ENCODE results near the gene GTF2H4.
"Not testable (repeated sequence)": the region's sequence is repeated elsewhere in the genome, so short reads cannot be mapped to it uniquely, and the experiment has no call there.

The GTF2H4 gene

GRCh38 chr6:30907758-30908591 is at the start of gene GTF2H4:
TSS of gene GTF2H4 (plus strand) at chr6:30908207.
- DNase-seq (ENCODE audit: low read depth), result peak; percentile 87

- DNase-seq (ENCODE audit: low read depth), result not testable (repeated sequence)
Measured at GRCh38 chr6:30859726-30860125, 48.3 kb upstream of the GTF2H4 start.

GRCh38 chr6:30861257-30862048 is 46.6 kb upstream of the GTF2H4 start:
- no peak for DNase-seq (ENCODE audit: low read depth)

- DNase-seq (ENCODE audit: low read depth), result no peak
Measured at GRCh38 chr6:30862156-30862875, 45.7 kb upstream of the GTF2H4 start.

- DNase-seq (ENCODE audit: low read depth), result no peak
Measured at GRCh38 chr6:30864325-30864724, 43.7 kb upstream of the GTF2H4 start.

- not testable (repeated sequence) for DNase-seq (ENCODE audit: low read depth)
Measured at GRCh38 chr6:30869241-30869749, 38.7 kb upstream of the GTF2H4 start.

DNA sequence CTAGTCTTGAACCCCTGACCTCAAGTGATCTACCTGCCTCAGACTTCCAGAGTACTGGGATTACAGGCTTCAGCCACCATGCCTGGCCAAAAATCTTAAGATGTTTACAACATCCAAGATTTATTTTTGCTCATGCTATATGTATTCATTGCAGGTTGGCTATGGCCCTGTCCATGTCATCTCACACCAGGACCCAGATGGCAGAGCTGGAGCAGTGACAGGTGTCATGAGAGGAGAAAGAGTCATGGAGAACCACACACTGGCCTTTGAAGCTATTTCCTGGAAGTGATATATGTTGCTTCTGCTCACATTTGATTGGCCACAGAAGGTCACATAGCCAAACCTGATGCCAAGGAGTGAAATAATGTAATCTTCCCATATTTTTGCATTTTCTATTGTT is 37.5 kb upstream of the GTF2H4 start:
- no peak for DNase-seq (ENCODE audit: low read depth)

- no peak for DNase-seq (ENCODE audit: low read depth)
Measured at GRCh38 chr6:30871592-30872183, 36.3 kb upstream of the GTF2H4 start.

DNA sequence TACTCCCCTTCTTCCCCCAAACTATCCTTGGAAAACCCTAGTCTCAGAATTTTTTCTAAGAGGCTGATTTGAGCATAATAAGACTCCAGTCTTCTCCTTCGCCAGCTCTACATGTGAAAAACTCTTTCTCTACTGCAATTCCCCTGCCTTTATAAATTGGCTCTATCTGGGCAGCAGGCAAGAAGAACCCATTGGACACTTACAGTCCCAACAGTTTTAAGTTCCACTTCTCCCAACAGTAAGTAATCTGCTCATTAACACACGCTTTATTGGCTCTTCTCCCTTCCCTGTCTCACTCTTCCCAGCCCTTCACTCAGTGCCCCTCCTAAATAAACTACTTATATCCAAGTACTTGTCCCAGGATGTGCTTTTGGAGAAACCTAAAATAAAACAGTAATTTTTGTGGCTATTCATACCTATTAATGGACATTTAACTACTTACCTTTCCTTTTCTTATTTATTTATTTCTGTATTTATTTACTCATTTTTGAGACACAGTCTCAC is 34.8 kb upstream of the GTF2H4 start:
- DNase-seq (ENCODE audit: low read depth), result no peak

- DNase-seq (ENCODE audit: low read depth), result not testable (repeated sequence)
Measured at GRCh38 chr6:30873795-30874194, 34.2 kb upstream of the GTF2H4 start.

GRCh38 chr6:30875244-30876038 is 32.6 kb upstream of the GTF2H4 start:
- DNase-seq (ENCODE audit: low read depth), result no peak

- DNase-seq (ENCODE audit: low read depth), result no peak
Measured at GRCh38 chr6:30876039-30876730, 31.8 kb upstream of the GTF2H4 start.

DNA sequence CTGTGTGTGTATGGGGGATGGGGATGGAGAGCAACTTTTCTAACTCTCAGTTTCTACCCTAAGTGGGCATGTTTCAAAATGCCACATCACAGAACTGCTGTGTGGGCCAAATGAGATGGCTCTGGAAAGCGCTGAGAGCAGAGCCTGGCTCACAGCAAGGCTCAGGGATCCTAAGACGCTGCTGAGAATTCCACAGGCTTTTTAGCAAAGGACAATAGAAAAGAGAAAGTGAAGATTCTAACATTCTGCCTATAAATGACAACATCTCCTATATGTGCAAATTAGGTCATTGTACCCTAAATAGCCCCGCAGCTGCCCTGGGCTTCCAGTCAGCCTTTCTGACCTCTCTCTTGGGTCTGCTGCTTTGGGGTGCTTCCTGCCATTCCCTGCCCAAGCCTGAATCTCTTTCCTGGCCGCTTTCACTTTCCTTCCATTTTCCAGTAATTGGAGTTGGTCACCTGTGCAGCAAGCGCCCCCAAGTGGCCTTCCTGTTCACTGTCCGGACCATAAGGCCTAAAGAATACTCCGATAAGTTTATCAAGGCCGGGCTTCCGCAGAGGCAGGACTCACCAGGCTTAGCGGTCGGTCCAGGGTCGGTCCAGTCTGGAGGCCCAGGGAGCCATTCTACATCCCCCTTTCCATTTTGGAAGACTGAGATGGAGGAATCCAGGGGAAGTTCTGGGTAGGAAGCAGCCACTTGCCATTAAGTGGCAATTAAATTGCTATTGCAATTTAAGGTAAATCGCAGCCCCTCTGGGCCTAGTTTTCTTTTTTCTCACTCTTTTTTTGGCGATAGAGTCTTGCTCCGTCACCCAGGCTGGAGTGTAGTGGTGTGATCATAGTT is 30.4 kb upstream of the GTF2H4 start:
- DNase-seq (ENCODE audit: low read depth), result peak; percentile 45

DNA sequence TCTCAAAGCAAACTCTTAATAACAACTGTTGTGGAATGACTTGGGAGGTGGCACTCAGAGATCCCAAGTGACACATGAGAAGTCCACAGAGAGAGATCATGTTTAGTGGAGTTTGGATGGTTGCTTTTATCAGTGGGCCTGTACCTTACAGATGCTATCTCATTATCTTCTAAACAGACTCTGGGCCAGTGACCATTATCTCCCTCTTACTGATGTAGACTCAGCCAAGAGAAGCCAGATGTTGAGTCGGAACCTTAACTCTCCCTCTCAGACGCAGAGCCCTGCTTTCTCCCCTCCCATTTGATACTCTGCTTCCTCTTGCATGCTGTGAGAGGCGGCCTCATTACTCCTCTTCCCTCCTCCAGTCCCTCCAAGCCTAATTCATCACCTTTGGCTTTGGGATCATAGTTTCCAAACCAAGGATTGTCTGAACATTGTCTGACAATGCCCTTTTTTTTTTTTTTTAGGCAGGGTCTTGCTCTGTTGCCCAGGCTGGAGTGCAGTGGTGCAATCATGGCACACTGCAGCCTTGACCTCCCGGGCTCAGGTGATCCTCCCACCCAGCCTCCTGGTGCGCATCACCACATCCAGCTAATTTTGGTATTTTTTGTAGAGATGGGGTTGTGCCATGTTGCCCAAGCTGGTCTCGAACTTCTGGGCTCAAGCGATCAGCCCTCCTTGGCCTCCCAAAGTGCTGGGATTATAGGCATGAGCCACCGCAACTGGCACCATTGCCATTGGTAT is 28.2 kb upstream of the GTF2H4 start:
- DNase-seq (ENCODE audit: low read depth), result no peak

DNA sequence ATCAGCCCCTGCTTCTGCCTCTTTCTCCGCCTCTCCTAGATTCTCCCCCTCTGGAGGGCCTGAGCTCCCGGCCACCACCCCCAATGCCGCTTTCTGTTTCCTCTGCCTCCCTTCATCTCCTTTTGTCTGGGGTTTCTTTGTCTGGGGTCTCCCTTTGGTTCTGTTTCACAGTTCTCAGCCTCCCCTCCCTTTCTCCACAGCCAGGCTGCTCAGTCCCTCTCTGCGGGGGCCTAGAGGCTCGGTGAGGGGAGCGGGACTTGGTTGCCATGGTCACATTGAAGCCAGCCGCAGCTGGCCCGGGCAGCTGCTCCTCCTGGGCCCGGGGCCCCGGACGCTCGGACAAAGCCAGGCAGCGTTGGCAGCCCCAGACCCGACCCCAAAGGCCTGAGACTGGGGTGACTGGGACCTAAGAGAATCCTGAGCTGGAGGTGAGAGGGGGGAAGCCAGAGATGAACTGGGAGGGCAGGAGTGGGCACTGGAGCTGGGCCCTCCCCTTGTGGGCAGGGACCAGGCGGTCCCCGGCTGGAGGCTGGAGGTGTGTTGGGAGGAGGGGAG is 27.2 kb upstream of the GTF2H4 start:
- no peak for DNase-seq (ENCODE audit: low read depth)

- no peak for DNase-seq (ENCODE audit: low read depth)
Measured at GRCh38 chr6:30881392-30882203, 26.4 kb upstream of the GTF2H4 start.

DNA sequence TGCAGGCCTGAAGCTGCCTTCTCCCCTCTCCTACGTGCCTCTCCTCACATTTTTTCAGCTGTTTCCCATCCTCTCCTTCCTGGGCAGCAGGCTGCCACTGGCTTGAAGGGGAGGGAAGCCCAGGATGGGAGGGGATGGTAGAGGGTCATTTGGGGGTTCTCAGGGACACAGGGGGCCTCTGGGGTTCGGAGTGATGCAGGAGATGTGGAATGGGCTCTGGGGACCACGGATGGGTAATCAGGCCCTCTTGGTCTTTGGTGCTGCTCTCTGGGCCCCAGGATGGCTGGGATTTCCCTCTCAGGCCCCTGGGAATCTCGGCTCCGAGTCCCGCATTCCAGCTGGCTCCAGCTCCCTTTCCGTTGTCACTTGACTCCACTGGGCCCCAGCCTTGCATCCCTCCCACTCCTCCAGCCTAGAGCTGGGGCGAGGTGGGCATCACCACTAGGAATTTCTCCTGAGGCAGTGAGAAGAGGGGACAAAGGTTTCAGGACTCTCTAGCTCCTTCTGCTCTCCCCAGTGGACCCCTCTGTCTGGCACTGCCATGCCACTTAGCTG is 25.7 kb upstream of the GTF2H4 start:
- DNase-seq (ENCODE audit: low read depth), result no peak

Measured in stimulated activated CD8-positive, alpha-beta memory T cell treated with anti-CD3 and anti-CD28 coated beads, Interleukin-7, amount 100 ng/mL, for 24 hours (primary cell).